Hematopoietic multipotent progenitor cell treated with erythropoietin and hydrocortisone succinate and interleukin-3 and kit ligand, for 8 days (in vitro differentiated cells): ENCODE results near the gene CASP5.
A peak's percentile ranks its signal among the peaks of the same experiment; 100 is the strongest.
"Not testable (repeated sequence)": the region's sequence is repeated elsewhere in the genome, so short reads cannot be mapped to it uniquely, and the experiment has no call there.

Experiments used
- DNase-seq: peaks from one replicate; pipeline ENCODE4 v3.0.0-alpha.2; 2015

CASP5 gene

DNA sequence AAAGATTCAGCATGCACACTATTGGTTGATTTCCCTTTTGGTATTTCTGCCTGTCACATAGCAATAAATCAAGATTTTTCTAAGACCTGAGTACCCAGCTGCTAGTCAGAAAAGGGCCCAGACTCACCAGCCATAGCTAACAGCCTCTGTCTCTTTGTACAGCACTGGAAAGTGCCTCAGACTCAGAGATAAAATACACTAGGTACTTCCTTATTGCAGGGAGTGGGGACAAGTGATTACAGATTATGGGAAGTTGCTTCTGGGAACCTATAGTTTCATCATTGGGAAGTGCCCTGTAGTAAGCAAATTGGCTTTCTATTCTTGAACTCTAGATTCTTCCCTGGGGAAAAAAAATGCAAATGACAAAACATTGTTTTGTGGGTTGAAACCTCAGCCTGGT lies at the start of gene CASP5:
CASP5 (minus strand) TSS at position 166 of the 400 bp plus-strand sequence; CDS start at position 134, 32 bp downstream.
- DNase-seq: no peak

GRCh38 chr11:105072080-105072479 lies 49.1 kb upstream of the CASP5 start:
- not testable (repeated sequence) for DNase-seq

DNA sequence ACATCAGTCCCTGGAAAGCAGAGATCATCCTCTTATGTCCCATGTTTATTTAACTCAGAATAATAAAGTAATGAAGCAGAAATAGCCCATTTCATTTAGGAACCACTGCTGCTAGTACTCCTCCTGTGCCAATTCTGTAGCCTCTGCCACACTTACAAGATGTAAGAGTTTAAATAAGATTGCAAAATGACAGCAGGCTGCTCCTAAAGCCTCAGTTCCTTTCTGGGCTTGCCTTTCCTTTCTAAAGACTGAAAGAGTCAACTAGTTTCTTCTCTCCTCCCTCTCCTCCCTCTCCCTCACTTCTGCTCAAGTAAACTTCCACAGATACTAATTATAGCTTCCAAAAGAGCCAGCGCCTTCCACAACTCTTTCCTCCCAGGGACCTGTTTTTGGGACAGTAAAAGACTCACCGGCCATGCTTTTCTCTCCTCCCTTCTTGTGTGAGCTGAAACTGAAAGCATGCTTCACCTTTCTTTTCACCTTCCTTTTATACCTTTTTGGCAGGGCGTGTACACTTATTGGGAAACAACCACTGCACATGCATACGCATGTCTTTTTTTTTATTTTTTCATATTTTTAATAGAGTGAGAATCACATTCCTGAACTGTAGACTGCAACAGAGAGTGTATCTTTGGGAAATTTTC lies 48.2 kb upstream of the CASP5 start:
- no peak for DNase-seq

DNA sequence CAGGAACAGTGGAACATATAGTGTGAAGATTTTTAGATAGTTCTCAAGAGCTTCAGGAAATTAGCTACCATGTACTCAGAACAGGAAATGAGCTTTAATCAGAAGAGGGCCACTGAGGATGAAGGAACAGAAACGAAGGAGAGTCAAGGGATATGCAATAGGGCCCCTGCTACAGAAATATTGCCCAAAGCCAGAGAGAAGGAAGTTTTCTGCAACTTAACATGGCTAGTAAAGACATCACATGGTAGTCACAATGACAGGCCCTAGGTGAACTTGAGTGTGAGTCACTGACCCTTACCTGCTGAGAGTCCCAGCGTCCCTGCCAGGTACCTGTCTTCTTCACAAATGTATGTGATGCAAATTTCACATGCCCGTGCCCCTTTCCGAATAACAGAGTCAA lies 47.3 kb upstream of the CASP5 start:
- DNase-seq: no peak

DNA sequence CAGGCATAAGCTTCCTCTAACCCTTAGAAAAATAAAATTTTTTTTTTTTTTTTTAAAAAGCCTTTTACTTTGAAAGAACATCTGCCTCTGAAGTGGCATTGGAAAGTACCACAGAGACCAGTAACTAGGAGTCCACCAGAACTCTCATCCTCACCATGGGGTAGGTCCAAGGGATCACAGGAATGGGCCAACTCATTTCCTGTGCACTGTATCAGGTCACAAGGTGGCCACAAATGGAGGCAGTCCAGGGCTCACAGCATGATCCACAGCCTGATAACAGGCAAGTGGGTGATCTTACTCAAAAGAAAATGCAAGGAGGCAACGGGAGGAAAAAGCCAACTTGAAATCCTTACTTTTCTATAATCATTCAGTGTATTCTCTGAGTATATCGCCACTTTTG lies 46.8 kb upstream of the CASP5 start:
- not testable (repeated sequence) for DNase-seq

GRCh38 chr11:105063245-105063941 lies 40.4 kb upstream of the CASP5 start:
- not testable (repeated sequence) for DNase-seq

GRCh38 chr11:105057432-105057831 lies 34.5 kb upstream of the CASP5 start:
- no peak for DNase-seq

DNA sequence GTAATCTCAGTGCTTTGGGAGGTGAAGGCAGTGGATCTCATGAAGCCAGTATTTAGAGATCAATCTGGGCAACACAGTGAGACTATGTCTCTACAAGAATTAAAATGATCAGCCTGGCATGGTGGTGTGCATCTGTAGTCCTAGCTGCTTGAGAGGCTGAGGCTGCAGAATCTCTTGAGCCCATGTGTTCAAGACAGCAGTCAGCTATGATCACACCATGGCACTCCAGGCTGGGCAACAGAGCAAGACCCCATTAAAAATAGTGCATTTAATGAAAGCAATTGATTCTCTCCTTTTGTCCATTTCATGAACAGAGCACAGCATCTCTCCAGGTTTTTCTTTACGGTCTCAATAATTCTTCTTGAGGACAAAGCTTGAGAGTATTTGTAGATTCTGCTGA lies 33.5 kb upstream of the CASP5 start:
- no peak for DNase-seq

GRCh38 chr11:105054723-105055493 lies 31.9 kb upstream of the CASP5 start:
- peak; percentile 8 for DNase-seq

DNA sequence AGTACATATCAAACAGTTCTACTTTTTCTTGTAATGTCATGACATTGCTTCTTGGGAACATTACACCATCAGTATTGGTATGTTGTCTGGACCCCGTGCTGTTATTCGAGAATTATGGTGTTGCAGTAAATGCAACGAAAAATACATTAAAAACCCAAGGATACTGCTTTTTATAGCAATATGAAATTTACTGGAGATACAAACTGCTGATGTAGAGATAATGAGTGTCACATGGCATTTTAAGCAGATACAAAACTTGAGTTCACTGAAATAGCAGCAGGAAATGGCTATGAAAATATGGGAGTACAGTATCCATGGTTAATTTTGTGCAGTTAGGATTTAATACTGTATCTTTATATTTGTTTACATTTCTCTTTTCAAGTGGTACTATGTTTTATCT lies 29.5 kb upstream of the CASP5 start:
- DNase-seq: no peak

DNA sequence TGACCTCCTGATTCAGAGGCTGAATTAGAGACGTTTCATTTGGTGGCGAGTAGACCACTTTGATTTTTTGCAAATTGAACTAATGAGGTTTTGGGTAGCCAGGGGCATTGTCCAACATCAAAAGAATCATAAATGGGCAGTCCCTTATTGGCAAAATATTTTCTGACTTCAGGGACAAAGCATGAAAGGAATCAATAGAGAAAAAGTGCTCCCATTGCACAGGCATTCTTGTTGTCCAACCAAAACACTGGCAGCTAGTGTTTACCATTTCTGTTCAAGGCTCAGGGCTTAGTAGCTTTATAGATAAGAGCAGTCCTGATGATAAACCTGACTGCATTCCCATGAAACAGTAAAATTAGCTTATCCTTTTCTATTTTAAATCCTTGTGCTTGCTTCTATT lies 28.6 kb upstream of the CASP5 start:
- DNase-seq: no peak

DNA sequence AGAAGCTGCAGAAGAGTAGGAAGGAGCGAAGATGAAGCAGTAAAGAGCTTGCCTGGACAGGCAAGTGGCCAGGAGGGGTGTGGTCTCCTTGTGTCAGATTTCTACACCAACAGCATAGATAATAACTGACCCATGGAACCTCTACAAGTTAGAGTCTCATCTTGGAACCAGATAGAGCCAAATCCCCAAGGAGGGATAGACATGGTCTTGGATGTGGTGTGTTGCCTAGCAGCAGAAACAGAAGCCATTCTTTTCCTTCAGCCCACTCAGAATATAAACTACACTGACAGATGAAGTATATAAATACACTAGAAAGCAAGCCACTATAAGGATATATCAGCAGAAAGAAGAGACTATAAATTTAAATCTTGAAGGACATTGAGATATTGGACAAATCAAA lies 26.5 kb upstream of the CASP5 start:
- DNase-seq: no peak

DNA sequence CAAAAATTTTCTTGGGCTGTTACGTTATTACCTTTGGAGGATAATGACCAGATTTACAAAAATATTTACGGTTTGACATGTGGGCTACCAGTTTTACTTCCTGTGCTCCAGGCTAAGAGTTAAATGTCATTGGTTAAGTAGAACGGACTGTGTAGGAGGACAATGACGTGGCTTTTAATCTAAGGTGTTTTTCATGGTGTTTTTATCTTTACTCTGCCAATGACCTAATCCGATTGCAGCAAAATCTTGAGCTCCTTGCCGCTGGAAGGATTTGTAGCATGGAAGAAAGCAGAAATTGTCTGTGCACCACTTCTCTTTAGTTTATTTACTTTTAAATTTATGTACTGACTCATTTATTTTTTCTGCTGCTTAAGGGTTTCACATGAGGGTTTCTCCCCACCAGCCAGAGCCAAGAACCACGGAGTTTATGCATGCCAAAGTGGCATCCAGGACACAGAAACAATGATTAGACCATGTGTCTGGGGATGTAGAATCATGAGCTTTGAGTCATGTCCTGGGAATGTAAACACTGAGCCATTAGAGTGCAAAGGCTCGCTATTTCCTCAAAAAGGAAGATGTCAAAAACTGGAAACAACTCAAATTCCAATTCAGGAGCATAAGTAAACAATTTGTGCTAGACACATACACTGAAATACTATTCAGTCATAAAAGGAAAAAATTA lies 24.1 kb upstream of the CASP5 start:
- no peak for DNase-seq

GRCh38 chr11:105045676-105046296 lies 22.8 kb upstream of the CASP5 start:
- no peak for DNase-seq

GRCh38 chr11:105044557-105045524 lies 21.9 kb upstream of the CASP5 start, which contains the start of gene CARD16:
Gene CARD16 (minus strand): TSS chr11:105045335. CDS start chr11:105045297, 38 bp downstream.
- DNase-seq: peak; percentile 65

GRCh38 chr11:105042178-105042577 lies 19.2 kb upstream of the CASP5 start:
- no peak for DNase-seq

GRCh38 chr11:105040703-105041102 lies 17.7 kb upstream of the CASP5 start:
- no peak for DNase-seq

GRCh38 chr11:105034813-105035620 lies 12.0 kb upstream of the CASP5 start, which contains the start of gene CASP1:
Gene CASP1 (minus strand): TSS chr11:105035144. CDS start chr11:105035113, 31 bp downstream.
- DNase-seq: no peak

DNA sequence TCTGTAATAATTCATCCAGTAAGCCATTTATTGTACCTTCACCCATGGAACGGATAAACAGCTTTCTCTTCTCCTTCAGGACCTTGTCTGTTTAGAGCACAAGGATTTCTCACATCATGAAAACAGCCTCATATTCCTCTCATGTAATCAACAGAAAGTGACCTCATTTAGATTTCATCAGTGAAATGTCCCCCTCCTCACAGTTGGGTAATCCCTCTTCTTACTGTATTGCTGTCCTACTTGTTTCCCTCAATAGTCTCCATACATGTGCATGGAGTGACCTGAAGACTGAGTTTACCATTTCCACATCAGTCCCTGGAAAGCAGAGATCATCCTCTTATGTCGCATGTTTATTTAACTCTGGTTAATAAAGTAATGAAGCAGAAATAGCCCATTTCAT lies 11.4 kb upstream of the CASP5 start:
- not testable (repeated sequence) for DNase-seq

DNA sequence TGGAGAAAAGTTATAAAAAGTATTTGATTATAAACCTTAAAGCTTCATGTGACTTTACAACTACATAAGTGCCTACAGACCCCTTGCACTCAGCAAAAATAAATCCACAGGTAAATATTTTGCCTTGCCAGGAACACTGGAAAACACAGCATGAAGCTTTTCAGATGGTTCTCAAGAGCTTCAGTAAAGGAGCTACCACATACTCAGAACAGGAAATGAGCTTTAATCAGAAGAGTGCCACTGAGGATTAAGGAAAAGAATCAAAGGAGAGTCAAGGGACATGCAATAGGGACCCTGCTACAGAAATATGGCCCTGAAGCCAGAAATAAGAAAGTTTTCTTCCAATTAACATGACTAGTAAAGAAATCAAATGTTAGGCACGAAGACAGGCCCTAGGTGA lies 10.8 kb upstream of the CASP5 start:
- DNase-seq: no peak
